AG04449 (cell line): ENCODE measurements around the gene RMI2.

Experiments used
- CTCF ChIA-PET: fragments of 350-600 bp; formaldehyde crosslinking; extraction: SDS; loops from one replicate; lab custom pipeline; 2021; ENCODE audit warnings: antibody characterized with exemption; lab: Yijun Ruan, JAX
- POLR2A ChIA-PET: fragments of 400-600, 350-600 bp; formaldehyde crosslinking; extraction: SDS; loops from one replicate; lab custom pipeline; 2020; ENCODE audit warnings: antibody characterized with exemption, inconsistent platforms; lab: Yijun Ruan, JAX
- DNase-seq: peaks from one replicate; pipeline ENCODE4 v3.0.0-alpha.2; 2010; ENCODE audit warnings: low read depth, low spot score
- H3K4me3 ChIP-seq: 2 replicates; pipeline ENCODE4 v1.5.1; 2011; ENCODE audit warnings: low read depth, mild to moderate bottlenecking, control low read depth, low read length
- TF ChIP-seq, protein P1 (sequence below): IDR thresholded peaks from one replicate; pipeline ENCODE4 v1.5.1; 2011; ENCODE audit warnings: mild to moderate bottlenecking, moderate library complexity, low read length, control low read depth, inconsistent platforms; ENCODE audit not compliant: insufficient read depth; ENCODE audit errors: missing control alignments

The RMI2 gene

GRCh38 chr16:11399261-11399831 is 54.1 kb downstream of the RMI2 start:
- TF ChIP-seq, protein P1, sequence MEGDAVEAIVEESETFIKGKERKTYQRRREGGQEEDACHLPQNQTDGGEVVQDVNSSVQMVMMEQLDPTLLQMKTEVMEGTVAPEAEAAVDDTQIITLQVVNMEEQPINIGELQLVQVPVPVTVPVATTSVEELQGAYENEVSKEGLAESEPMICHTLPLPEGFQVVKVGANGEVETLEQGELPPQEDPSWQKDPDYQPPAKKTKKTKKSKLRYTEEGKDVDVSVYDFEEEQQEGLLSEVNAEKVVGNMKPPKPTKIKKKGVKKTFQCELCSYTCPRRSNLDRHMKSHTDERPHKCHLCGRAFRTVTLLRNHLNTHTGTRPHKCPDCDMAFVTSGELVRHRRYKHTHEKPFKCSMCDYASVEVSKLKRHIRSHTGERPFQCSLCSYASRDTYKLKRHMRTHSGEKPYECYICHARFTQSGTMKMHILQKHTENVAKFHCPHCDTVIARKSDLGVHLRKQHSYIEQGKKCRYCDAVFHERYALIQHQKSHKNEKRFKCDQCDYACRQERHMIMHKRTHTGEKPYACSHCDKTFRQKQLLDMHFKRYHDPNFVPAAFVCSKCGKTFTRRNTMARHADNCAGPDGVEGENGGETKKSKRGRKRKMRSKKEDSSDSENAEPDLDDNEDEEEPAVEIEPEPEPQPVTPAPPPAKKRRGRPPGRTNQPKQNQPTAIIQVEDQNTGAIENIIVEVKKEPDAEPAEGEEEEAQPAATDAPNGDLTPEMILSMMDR = no peak
- POLR2A ChIA-PET = no interaction called here
- DNase-seq = no peak
- CTCF ChIA-PET = interaction anchor here (1.1 to 17.3 kb wide), 7 partner anchors 8 to 435 kb away, joined by 3 to 241 read pairs (median 43); partner anchors contain the start of gene SOCS1
- H3K4me3 ChIP-seq = no peak overlapping the region

DNA sequence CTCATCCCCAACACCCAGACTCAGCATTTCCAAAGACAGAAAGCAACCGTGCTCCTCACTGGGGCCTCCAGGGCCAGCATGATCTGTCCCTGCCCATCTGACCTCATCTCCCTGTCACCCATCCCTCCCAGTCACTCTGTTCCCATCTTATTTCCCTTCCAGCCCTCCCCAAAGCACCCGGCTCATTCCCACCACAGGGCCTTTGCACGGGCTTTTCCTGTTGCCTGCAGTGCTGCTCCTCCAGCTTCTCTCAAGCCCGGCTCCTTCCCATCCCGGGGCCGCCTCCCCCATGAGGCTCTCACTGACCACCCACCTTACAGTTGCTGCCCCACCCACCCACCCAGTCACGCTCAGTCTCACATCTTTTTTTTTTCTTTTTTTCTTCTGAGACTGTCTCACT is 54.8 kb downstream of the RMI2 start:
- DNase-seq = no peak
- no peak overlapping the region for H3K4me3 ChIP-seq
- ChIA-PET POLR2A (no interaction called here), CTCF (interaction anchor here (0.6 to 17.3 kb wide), 6 partner anchors 7 to 314 kb away, joined by 3 to 241 read pairs (median 102); no protein-coding TSS in a partner anchor)
- TF ChIP-seq, protein P1 = no peak
